Suppressor macrophage (primary cell): ENCODE data around the gene ZNF3.

Experiments
- DNase-seq, 4 experiments: peaks; one replicate each; pipeline ENCODE4 v3.0.0-alpha.2; 2020 to 2022

Gene ZNF3

GRCh38 chr7:100109521-100110163 is 28.1 kb upstream of the ZNF3 start:
- DNase-seq, result no peak

DNA sequence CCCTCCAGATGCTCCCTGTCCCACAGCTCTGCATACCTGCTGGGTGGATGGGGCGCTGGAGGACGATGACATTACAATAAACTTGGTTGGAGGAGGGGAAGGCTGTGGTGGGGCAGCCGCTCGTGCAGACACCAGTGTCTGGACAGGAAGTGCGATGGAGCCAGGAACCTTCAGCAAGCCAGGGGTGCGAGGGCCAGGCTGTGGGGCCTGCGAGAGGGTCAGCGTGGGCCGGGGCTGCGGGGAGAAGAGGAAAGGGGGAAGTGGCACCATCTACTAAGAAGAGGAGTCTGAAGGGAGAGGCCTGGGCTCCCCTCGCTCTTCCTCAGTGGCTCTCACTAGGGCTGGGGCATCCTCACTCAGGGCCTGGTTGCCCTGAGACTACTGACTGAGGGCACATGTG is 26.4 kb upstream of the ZNF3 start:
- no peak for DNase-seq

GRCh38 chr7:100107125-100107737 is 25.7 kb upstream of the ZNF3 start:
- DNase-seq, result no peak

DNA sequence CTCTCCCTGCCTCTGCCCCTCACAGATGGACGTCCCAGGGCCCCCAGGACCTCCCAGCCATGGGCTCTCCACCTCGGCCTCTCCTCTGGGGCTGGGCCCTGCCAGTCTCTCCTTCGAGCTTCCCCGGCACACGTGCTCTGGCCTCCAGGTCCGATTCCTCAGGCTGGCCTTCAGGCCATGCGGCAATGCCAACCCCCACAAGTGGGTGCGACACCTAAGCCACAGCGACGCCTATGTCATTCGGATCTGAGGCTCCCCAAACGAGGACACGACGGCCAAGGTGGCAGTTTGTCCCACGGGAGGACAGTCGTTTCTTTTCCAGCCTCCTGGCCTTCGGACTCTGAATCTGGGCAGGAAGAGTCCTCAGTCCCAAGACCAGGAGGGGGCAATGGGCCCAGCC is 25.1 kb upstream of the ZNF3 start:
- DNase-seq, result no peak

GRCh38 chr7:100105534-100105933 is 24.0 kb upstream of the ZNF3 start:
- DNase-seq, result no peak

DNA sequence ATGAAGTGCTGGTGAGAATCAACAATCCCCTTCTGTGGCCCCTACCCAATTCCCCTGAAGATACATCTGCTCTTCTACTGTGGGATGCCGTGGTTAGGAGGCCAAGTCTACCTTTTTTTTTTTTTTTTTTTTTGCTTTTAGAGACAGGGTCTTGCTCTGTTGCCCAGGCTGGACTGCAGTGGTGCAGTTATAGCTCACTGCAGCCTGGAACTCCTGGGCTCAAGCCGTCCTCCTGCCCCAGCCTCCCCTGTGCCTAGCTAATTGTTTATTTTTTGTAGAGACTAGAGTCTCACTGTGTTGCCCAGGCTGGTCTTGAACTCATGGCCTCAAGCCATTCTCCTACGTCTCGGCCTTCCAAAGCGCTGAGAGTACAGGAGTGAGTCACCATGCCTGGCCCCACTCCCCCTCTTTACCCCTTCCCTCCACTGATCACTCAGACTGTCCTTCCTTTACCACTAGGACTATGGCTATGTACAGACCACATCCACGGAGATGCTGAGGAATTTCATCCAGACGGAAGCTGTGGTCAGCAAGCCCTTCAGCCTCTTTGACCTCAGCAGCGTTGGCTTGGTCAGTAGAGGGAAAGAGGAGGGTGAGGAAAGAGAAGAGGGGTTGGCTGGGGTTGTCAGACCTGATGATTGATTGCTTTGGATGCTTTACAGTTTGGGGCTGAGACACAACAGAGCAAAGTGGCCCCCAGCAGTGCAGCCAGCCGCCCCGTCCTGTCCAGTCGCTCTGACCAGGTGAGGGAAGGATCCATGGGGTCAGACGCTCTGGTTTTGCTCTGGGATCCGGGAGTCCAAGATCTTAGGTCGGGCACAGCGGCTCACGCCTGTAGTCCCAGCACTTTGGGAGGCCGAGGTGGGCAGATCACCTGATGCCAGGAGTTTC is 21.7 kb upstream of the ZNF3 start:
- no peak for DNase-seq

GRCh38 chr7:100101016-100101862 is 19.7 kb upstream of the ZNF3 start, which contains the start of the genes AP4M1 and MCM7:
AP4M1 (plus strand) TSS chr7:100101643; CDS start chr7:100101715, 72 bp downstream.
MCM7 (minus strand) TSS chr7:100101397; CDS start chr7:100101294, 103 bp downstream.
- DNase-seq, result peak; percentile 98 to 100 (median 99)

DNA sequence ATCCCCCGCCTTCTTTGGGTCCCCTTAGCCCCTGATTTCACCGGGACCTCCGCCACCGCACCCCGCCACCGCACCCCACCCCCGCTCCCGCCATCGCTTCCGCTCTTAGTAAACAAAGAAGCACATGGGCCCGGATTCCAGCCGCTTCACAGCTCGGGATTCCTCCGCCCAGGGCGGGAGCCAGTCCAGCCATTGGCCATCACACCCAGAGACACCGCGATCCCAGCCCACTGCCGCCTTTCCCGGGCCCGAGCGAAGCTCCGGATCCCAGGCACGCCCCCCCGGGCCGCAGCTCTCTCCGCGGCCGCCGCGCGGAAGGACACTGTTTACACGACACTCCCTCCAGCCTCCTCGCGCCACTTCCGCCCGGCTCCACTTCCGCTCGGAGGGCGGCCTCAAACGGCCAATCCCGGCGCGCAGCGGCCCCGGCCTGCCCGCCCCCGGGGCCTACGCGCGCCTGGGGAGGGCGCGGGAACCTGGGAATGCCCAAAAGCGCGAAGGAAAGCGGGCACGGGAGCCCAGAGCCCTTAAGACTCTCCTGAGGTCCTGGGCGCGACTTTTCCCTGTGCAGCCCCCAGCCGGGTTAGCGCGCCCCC is 19.0 kb upstream of the ZNF3 start:
- peak; percentile 95 to 99 (median 97) for DNase-seq

DNA sequence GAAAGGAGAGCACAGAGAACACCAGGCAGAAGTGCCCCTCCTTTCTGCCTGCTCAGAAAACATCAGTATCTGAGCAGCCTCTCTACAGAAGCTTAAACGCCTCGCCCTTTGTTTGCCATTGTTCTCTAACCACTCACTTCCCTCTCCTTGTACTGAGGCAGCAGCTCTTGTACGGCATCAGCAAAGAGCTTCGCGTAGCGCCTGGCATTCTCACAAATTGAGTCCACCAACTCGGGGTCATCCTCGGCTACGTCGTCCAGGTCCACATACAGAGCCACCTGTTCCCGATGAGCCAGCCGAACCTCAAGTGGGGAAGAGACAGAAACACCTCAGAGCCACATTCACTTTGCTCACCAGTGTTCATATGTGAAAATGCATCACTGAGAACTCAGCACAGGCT is 17.9 kb upstream of the ZNF3 start:
- DNase-seq, result no peak

GRCh38 chr7:100098913-100099312 is 17.4 kb upstream of the ZNF3 start:
- no peak for DNase-seq

GRCh38 chr7:100095704-100096103 is 14.2 kb upstream of the ZNF3 start:
- no peak for DNase-seq

GRCh38 chr7:100095289-100095688 is 13.8 kb upstream of the ZNF3 start:
- DNase-seq, result no peak

DNA sequence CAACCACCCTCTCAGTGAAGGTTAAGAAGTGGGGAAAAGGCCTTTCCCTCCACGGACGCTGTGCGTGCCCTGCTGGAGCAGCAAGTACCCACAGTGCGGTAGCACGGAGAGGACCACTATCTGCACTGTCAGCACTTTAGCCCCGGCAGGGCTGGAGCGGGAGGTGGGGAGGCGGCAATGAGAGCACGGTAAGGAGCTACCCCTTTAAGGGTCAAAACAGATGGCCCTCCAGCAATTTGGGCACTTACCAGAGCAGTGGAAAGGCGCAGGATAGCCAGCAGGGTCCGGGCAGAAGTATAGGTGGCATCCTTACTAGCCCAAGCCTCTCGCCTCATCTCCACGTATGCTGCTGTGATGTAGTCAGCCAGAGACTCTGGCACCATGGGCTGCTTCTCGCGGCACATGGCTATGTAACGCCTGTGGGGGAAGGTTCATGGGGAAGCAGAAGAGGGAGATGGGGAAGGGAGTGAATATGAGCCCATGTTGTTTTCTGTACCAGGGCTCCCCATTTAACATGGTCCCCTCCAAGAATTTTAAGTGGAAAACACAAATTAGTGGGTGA is 12.5 kb upstream of the ZNF3 start:
- DNase-seq, result no peak

DNA sequence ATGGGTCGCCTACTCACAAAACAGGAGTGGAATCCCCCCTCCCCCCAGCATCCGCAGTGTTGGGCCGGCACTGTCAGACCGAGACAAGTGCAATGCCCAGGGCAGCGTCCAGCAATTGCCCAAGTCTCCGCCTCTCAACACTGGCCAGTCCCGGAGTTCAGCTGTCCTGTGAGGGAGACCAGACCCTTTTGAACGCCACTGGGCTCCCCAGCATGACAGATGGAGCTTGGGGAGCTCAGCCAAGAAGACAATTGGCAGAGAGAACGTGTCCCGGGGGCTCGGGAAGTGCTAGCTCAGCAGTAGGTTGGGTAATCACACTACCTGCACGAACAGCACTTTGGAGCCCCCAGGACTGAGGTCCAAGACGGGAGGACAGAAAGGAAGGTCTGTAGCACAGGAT is 12.0 kb upstream of the ZNF3 start:
- DNase-seq, result no peak

- no peak for DNase-seq
Measured at GRCh38 chr7:100093054-100093453, 11.5 kb upstream of the ZNF3 start.

DNA sequence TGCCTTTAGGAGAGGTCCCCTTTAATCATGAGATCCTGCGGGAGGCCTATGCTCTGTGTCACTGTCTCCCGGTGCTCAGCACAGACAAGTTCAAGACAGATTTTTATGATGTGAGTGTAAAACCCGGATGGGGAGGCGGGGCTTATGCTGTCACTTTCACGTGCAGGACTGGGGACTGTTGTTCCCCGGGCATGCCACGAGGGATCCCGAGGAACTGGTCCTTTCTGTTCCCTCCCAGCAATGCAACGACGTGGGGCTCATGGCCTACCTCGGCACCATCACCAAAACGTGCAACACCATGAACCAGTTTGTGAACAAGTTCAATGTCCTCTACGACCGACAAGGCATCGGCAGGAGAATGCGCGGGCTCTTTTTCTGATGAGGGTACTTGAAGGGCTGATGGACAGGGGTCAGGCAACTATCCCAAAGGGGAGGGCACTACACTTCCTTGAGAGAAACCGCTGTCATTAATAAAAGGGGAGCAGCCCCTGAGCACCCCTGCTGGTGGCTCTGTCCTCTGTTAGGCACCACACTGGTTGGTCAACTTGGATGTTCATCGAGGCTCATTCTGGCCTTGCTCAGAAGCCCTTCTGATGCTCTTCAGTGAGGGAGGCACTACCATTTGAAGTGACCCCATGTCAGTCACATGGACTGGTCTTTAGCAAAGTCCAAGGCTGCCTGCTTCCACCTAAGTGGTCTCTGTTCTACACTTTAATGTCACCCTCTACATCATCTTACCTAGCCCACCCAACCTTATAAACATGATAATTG is 10.1 kb upstream of the ZNF3 start:
- DNase-seq, result peak in 1 of 4 experiments; percentile 14

- no peak for DNase-seq
Measured at GRCh38 chr7:100090527-100091410, 9.2 kb upstream of the ZNF3 start.

GRCh38 chr7:100089458-100090196 is 8.1 kb upstream of the ZNF3 start:
- DNase-seq, result peak in 1 of 4 experiments; percentile 9
